Spleen (tissue), 11 donors: ENCODE results near the gene TTC16. TPM values are rescaled to one million over a fixed set of nuclear protein-coding genes. Genes with fewer than 3 reads are reported as not detected.

Source experiments
- DNase-seq: peaks from one replicate; pipeline ENCODE4 v3.0.0-alpha.2; 2020
- H3K27ac ChIP-seq, 8 donors: fragments of 200-600 bp; sonication (generic) in 7 of 8; 1 replicate in 4 of 8; 2 replicates in 4 of 8; pipeline versions ENCODE4 v1.5.0 to v1.8.0; 2016 to 2021; ENCODE audit warnings: inconsistent platforms in 4 of 8, mild to moderate bottlenecking in 4 of 8, moderate library complexity in 1 of 8
- H3K27me3 ChIP-seq, 7 donors: fragments of 200-600 bp; sonication (generic) in 6 of 7; replicated peaks in 1 of 7; 1 replicate in 4 of 7; 2 replicates in 3 of 7; pipeline versions ENCODE4 v1.5.0 to v1.8.0; 2016 to 2021; ENCODE audit warnings: inconsistent platforms in 3 of 7, mild to moderate bottlenecking in 1 of 7
- H3K36me3 ChIP-seq, 6 donors: fragments of 200-600 bp; sonication (generic) in 5 of 6; 1 replicate in 4 of 6; 2 replicates in 2 of 6; pipeline versions ENCODE4 v1.5.0 to v1.8.0; 2016 to 2021; ENCODE audit warnings: inconsistent platforms in 2 of 6
- H3K4me1 ChIP-seq, 6 donors: fragments of 200-600 bp; sonication (generic) in 5 of 6; 1 replicate in 3 of 6; 2 replicates in 3 of 6; pipeline versions ENCODE4 v1.5.0 to v1.8.0; 2016 to 2021; ENCODE audit warnings: inconsistent platforms in 3 of 6
- H3K4me3 ChIP-seq, 8 donors: fragments of 200-600 bp; sonication (generic) in 7 of 8; 1 replicate in 4 of 8; 2 replicates in 4 of 8; pipeline versions ENCODE4 v1.5.0 to v1.8.0; 2016 to 2021; ENCODE audit warnings: inconsistent platforms in 4 of 8, mild to moderate bottlenecking in 4 of 8, moderate library complexity in 2 of 8
- H3K9me3 ChIP-seq, 8 donors: fragments of 200-600 bp; sonication (generic) in 7 of 8; 1 replicate in 4 of 8; 2 replicates in 4 of 8; pipeline versions ENCODE4 v1.5.0 to v1.8.0; 2016 to 2021; ENCODE audit warnings: inconsistent platforms in 4 of 8
- POLR2A ChIP-seq, 3 donors: fragments of 450-650 bp; IDR thresholded peaks; one replicate each; pipeline ENCODE4 v1.5.1; 2017; ENCODE audit warnings: antibody characterized with exemption in 3 of 3, mild to moderate bottlenecking in 1 of 3
- POLR2AphosphoS5 ChIP-seq, 3 donors: sonication (generic); formaldehyde crosslinking; IDR thresholded peaks; one replicate each; pipeline ENCODE4 v1.5.1; 2017; ENCODE audit warnings: antibody characterized with exemption in 3 of 3
- WGBS, 5 donors: extraction: QIAGEN DNeasy Blood & Tissue Kit in 3 of 5; methylation state at CpG; one replicate each; pipeline versions ENCODE4 v1.1.5 to v1.1.7; 2013 to 2018; 5-methylcytosine and 5-hydroxymethylcytosine counted together
- intact Hi-C: fragments of 100-400 bp; cut with DNase I; formaldehyde crosslinking; loops from one replicate; pipeline ENCODE4 v1.15.0; 2023; ENCODE audit warnings: low total_unique reads
- polyA plus RNA-seq, 3 donors: library from polyadenylated mRNA; stranded (reverse); fragments of 200-250 nt; gene quantifications; one replicate each; pipeline ENCODE4 v1.2.1, GENCODE V29; 2013
- total RNA-seq, 7 donors: library from RNA; depleted of rRNA in 3 of 7; stranded (reverse); fragments of >200 nt in 3 of 7; fragmentation: NEBNext Ultra II Directional in 4 of 7; extraction: Animal tissue kit (Norgen Biotek cat#: 25700) in 4 of 7; gene quantifications; one replicate each; pipeline versions ENCODE4 v1.1.0 to v1.2.1, GENCODE V29; 2016 to 2021
- TF ChIP-seq, protein P1 (sequence below), 11 experiments: fragments of 200-600 bp in 7 of 11; fragments of 450-650 bp in 4 of 11; sonication (generic) in 4 of 11; IDR thresholded peaks in 8 of 11; conservative IDR thresholded peaks in 3 of 11; 1 replicate in 7 of 11; 2 replicates in 4 of 11; pipeline versions ENCODE4 v1.4.0 to v1.8.0; 2016 to 2021; ENCODE audit warnings: antibody characterized with exemption in 11 of 11, inconsistent platforms in 4 of 11, mild to moderate bottlenecking in 1 of 11
- donor health status: healthy with polysubstance abuse.
- donor health status: DM: no; HTN: no; CAD: no; lungs with moderate emphysema.
- donor health status: DM: no; HTN: no; CAD: no.
- donor health status: Bipolar disorder and iron deficiency.
- donor health status: healthy.
- donor health status: DM: no; HTN: no; CAD: no.
- donor health status: DM: yes; HTN: yes; CAD: no.

Gene TTC16
- total and polyA plus RNA-seq, 10 donors: 0.12 to 3.1 (median 1.8) TPM

DNA sequence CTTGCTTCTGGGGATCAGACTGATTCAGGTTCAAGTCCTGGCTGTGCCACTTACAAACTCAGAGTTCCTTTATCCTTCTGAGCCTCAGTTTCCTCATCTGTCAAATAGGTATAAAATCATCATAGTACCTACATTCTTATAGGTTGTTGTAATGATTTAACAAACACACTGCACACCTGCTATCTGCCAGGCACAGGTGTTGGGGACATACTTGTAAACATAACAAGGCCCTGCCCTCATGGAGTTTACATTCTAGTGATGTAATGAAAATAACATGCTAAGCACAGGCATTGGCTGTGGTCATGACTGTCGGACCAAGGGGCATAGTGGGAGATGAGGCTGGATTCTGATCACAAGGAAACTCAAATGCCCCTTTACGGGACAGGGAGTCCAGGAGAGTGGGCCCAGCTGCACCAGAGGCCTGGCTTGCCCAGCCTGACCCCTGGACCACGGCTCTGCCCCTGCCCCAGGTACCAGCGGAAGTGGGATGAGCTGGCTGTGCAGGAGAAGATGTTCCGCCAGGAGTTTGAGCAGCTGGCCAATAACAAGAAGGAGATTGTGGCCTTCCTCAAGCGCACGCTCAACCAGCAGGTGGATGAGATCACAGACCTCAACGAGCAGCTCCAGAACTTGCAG, 6.8 kb upstream of the TTC16 start:
- intact Hi-C loops: no loop called here
- Histone ChIP-seq H3K9me3 (no peaks in the 10 kb centered on the region), H3K27ac (no peak overlapping the region), H3K27me3 (no peaks in the 10 kb centered on the region), H3K36me3 (peaks cover 0 to 12% (median 0%) of the 10 kb centered on the region in 6 donors), H3K4me3 (no peak overlapping the region), H3K4me1 (peaks cover under 1 to 34% (median 20%) of the 10 kb centered on the region in 6 donors)
- 90 to 99% (median 95%) methylated on average over 8 of the region's 8 CpGs for WGBS, 5 donors
- no peak for DNase-seq
- no peak for TF ChIP-seq POLR2A (IDR thresholded peaks at IDR 0.05)
- TF ChIP-seq, protein P1, sequence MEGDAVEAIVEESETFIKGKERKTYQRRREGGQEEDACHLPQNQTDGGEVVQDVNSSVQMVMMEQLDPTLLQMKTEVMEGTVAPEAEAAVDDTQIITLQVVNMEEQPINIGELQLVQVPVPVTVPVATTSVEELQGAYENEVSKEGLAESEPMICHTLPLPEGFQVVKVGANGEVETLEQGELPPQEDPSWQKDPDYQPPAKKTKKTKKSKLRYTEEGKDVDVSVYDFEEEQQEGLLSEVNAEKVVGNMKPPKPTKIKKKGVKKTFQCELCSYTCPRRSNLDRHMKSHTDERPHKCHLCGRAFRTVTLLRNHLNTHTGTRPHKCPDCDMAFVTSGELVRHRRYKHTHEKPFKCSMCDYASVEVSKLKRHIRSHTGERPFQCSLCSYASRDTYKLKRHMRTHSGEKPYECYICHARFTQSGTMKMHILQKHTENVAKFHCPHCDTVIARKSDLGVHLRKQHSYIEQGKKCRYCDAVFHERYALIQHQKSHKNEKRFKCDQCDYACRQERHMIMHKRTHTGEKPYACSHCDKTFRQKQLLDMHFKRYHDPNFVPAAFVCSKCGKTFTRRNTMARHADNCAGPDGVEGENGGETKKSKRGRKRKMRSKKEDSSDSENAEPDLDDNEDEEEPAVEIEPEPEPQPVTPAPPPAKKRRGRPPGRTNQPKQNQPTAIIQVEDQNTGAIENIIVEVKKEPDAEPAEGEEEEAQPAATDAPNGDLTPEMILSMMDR (IDR thresholded peaks at IDR 0.05 in 8 of 11, conservative IDR thresholded peaks at IDR 0.05 in 3 of 11): no peak

DNA sequence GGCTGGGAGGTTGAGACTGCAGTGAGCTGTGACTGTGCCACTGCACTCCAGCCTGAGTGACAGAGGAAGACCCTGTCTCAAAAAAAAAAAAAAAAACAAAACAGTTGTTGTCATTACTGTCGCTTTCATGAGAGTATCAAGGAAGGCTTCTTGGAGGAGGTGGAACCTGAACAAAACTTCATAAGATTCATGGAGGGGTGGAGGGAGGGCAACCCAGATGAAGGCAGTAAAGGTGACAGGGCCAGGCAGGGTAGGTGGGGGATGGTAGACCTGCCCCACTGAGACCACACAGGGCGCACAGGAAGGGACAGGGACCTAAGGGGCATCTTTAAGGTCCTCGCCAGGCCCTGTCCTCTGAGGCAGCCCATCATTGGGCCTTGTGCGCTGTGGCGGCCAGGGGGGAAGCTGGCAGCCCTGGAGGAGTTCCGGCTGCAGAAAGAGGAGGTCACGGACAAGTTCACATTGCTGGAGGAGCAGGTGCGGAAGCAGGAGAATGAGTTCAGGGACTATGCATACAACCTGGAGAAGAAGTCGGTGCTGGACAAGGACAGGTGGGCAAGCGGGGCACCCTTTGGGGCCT, 5.6 kb upstream of the TTC16 start:
- Histone ChIP-seq H3K36me3 (peaks cover 0 to 12% (median 0%) of the 10 kb centered on the region in 6 donors), H3K4me1 (peaks cover 6 to 47% (median 31%) of the 10 kb centered on the region in 6 donors), H3K27me3 (no peaks in the 10 kb centered on the region), H3K27ac (no peak overlapping the region), H3K9me3 (no peaks in the 10 kb centered on the region), H3K4me3 (no peak overlapping the region)
- 75 to 96% (median 83%) methylated on average over 10 of the region's 10 CpGs for WGBS, 5 donors
- TF ChIP-seq, protein P1 (IDR thresholded peaks at IDR 0.05 in 8 of 11, conservative IDR thresholded peaks at IDR 0.05 in 3 of 11): no peak
- peak in 1 of 3 donors; percentile 14 for TF ChIP-seq POLR2AphosphoS5 (IDR thresholded peaks at IDR 0.05)
- no peak for DNase-seq
- intact Hi-C loops: no loop called here

DNA sequence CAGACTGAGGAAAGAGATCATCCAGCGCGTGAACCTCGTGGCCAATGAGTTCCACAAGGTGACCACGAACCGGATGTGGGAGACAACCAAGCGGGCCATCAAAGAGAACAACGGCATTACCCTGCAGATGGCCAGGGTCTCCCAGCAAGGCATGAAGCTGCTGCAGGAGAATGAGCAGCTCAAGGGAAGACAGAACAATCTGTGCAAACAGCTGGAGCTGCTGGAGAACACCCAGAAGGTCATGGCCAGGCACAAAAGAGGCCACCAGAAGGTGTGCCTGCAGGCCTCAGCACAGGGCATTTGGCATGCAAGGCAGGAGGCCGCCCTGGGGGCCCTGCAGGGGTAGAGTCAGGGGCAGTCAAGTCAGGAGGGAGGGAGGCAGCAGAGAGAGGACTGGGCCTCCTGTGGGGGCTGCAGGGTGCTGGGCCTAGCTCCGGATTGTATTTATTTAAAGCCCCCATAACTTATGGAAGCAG, 4.6 kb upstream of the TTC16 start:
- Histone ChIP-seq H3K4me1 (peaks cover 11 to 52% (median 36%) of the 10 kb centered on the region in 6 donors), H3K4me3 (no peak overlapping the region), H3K27me3 (no peaks in the 10 kb centered on the region), H3K36me3 (peaks cover 0 to 12% (median 0%) of the 10 kb centered on the region in 6 donors), H3K9me3 (no peaks in the 10 kb centered on the region), H3K27ac (no peak overlapping the region)
- intact Hi-C loops: no loop called here
- 15 to 50% (median 39%) methylated on average over 7 to 9 of the region's 9 CpGs for WGBS, 5 donors
- no peak for TF ChIP-seq POLR2AphosphoS5 (IDR thresholded peaks at IDR 0.05)
- TF ChIP-seq POLR2A (IDR thresholded peaks at IDR 0.05): no peak
- TF ChIP-seq, protein P1 (IDR thresholded peaks at IDR 0.05 in 8 of 11, conservative IDR thresholded peaks at IDR 0.05 in 3 of 11): no peak
- no peak for DNase-seq

DNA sequence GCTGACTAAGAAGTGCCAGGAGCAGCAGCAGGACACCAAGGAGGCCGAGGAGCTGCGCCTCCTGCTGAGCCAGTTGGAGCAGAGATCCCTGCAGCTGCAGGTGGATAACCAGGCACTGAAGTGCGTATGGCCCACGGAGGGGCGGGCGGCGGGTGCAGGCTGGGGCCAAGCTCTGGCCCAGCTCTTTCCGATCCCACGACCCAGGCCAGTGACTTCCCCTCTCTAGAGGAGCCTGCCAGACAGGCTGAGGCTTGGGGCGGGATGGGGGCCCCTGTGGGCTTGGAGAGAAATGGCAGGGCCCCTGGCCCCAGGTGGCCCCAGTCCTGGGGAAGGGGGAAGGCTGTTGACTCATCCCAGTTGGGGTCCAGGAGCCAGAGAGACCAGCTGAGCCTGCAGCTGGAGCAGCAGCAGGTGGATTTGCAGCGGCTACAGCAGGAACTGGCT, 4.0 kb upstream of the TTC16 start:
- H3K9me3 ChIP-seq: no peaks in the 10 kb centered on the region
- no peak overlapping the region for H3K4me3 ChIP-seq
- DNase-seq: no peak
- TF ChIP-seq, protein P1 (IDR thresholded peaks at IDR 0.05 in 8 of 11, conservative IDR thresholded peaks at IDR 0.05 in 3 of 11): no peak
- TF ChIP-seq POLR2AphosphoS5 (IDR thresholded peaks at IDR 0.05): no peak
- H3K4me1 ChIP-seq: peaks cover 11 to 52% (median 38%) of the 10 kb centered on the region in 6 donors
- H3K36me3 ChIP-seq: peaks cover 0 to 12% (median 0%) of the 10 kb centered on the region in 6 donors
- WGBS, 5 donors: 67 to 92% (median 86%) methylated on average over 4 to 11 of the region's 11 CpGs
- no peaks in the 10 kb centered on the region for H3K27me3 ChIP-seq
- H3K27ac ChIP-seq: no peak overlapping the region
- intact Hi-C loops: no loop called here
